ENCODE results near the gene CYP27A1.

The CYP27A1 gene

DNA sequence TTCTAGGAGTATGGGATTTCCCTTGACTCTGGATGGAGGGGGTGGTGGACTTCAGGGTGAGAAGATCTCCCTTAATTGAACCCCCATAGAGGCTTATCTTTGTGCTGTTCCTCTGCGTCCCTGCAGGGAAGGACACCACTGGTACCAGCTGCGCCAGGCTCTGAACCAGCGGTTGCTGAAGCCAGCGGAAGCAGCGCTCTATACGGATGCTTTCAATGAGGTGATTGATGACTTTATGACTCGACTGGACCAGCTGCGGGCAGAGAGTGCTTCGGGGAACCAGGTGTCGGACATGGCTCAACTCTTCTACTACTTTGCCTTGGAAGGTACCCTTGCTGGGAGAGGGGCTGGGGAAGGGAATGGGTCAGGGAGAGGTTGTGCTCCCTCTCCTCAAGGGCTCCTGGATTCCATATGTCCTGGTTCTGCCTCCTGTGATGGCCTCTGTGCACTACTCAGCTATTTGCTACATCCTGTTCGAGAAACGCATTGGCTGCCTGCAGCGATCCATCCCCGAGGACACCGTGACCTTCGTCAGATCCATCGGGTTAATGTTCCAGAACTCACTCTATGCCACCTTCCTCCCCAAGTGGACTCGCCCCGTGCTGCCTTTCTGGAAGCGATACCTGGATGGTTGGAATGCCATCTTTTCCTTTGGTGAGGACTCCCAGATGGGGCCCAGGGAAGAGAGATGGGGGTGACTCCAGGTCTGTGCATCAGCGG lies 30.3 kb downstream of the CYP27A1 start:
- DNase-seq (ENCODE audit: extremely low read depth, insufficient read length) = no peak
- Histone ChIP-seq H3K36me3 (ENCODE audit: control insufficient read depth, insufficient read depth, low read length) (no peaks in the 10 kb centered on the region), H3K4me3 (replicated peaks; ENCODE audit: low read depth, low read length) (no peak overlapping the region), H3K27me3 (replicated peaks; ENCODE audit: control insufficient read depth, insufficient read depth, low read length) (no peaks in the 10 kb centered on the region; the same call in 1 of the 2 replicates)
- TF ChIP-seq, protein P1, sequence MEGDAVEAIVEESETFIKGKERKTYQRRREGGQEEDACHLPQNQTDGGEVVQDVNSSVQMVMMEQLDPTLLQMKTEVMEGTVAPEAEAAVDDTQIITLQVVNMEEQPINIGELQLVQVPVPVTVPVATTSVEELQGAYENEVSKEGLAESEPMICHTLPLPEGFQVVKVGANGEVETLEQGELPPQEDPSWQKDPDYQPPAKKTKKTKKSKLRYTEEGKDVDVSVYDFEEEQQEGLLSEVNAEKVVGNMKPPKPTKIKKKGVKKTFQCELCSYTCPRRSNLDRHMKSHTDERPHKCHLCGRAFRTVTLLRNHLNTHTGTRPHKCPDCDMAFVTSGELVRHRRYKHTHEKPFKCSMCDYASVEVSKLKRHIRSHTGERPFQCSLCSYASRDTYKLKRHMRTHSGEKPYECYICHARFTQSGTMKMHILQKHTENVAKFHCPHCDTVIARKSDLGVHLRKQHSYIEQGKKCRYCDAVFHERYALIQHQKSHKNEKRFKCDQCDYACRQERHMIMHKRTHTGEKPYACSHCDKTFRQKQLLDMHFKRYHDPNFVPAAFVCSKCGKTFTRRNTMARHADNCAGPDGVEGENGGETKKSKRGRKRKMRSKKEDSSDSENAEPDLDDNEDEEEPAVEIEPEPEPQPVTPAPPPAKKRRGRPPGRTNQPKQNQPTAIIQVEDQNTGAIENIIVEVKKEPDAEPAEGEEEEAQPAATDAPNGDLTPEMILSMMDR (IDR thresholded peaks at IDR 0.05; ENCODE audit: insufficient read depth, low read length, poor library complexity, severe bottlenecking) = no peak

DNA sequence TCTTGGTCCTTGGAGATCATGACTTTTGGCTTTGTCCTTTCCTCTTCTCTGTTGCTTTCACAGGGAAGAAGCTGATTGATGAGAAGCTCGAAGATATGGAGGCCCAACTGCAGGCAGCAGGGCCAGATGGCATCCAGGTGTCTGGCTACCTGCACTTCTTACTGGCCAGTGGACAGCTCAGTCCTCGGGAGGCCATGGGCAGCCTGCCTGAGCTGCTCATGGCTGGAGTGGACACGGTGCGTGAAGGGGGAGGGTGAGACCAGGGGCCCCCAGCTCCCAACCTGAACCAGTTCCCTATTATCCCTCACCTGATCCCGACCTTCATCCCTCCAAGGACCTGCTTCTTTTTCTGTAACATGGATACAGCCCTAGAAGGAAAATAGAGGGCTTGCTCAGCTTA lies 30.9 kb downstream of the CYP27A1 start:
- Histone ChIP-seq H3K36me3 (ENCODE audit: control insufficient read depth, insufficient read depth, low read length) (no peaks in the 10 kb centered on the region), H3K4me3 (replicated peaks; ENCODE audit: low read depth, low read length) (no peak overlapping the region), H3K27me3 (replicated peaks; ENCODE audit: control insufficient read depth, insufficient read depth, low read length) (no peaks in the 10 kb centered on the region; the same call in 1 of the 2 replicates)
- TF ChIP-seq, protein P1 (IDR thresholded peaks at IDR 0.05; ENCODE audit: insufficient read depth, low read length, poor library complexity, severe bottlenecking) = no peak
- DNase-seq (ENCODE audit: extremely low read depth, insufficient read length) = no peak

DNA sequence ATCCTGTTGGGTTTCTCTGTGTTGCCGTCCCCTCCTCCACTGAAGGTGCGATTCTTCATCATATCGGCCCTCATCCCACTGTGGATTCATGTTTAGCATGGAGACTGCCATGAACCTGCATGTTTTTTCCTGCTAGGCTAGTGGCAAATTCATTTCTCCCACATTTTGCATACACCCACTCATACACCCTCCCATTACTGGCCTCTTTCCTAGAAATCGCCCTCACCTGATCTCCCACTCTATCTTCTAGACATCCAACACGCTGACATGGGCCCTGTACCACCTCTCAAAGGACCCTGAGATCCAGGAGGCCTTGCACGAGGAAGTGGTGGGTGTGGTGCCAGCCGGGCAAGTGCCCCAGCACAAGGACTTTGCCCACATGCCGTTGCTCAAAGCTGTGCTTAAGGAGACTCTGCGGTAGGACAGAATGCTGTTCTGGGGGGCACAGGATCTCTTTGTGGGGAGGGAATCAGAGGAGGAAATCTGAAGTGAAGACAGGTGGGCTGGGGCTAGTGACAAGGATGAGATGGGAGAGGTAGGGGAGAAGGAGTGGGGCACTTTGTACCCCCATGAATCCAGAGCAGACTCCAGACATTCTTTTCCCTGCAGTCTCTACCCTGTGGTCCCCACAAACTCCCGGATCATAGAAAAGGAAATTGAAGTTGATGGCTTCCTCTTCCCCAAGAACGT lies 32.0 kb downstream of the CYP27A1 start:
- DNase-seq (ENCODE audit: extremely low read depth, insufficient read length) = no peak
- Histone ChIP-seq H3K36me3 (ENCODE audit: control insufficient read depth, insufficient read depth, low read length) (no peaks in the 10 kb centered on the region), H3K27me3 (replicated peaks; ENCODE audit: control insufficient read depth, insufficient read depth, low read length) (no peaks in the 10 kb centered on the region; the same call in 1 of the 2 replicates), H3K4me3 (replicated peaks; ENCODE audit: low read depth, low read length) (no peak overlapping the region)
- TF ChIP-seq, protein P1 (IDR thresholded peaks at IDR 0.05; ENCODE audit: insufficient read depth, low read length, poor library complexity, severe bottlenecking) = no peak

DNA sequence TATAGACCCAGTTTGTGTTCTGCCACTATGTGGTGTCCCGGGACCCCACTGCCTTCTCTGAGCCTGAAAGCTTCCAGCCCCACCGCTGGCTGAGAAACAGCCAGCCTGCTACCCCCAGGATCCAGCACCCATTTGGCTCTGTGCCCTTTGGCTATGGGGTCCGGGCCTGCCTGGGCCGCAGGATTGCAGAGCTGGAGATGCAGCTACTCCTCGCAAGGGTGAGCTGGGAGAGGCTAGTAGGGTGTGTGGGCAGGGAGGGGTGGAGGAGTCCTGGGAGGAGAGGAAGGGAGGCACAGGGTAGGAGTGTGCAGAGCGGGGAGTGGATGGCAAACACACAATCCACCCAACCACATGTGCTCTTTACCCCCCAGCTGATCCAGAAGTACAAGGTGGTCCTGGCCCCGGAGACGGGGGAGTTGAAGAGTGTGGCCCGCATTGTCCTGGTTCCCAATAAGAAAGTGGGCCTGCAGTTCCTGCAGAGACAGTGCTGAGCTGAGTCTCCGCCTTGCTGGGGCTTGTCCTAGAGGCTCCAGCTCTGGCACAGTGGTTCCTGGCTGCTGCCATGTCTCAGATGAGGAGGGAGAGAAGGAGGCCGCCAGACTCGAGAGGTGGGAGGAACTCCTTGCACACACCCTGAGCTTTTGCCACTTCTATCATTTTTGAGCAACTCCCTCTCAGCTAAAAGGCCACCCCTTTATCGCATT lies 32.7 kb downstream of the CYP27A1 start:
- Histone ChIP-seq H3K36me3 (ENCODE audit: control insufficient read depth, insufficient read depth, low read length) (no peaks in the 10 kb centered on the region), H3K27me3 (replicated peaks; ENCODE audit: control insufficient read depth, insufficient read depth, low read length) (no peaks in the 10 kb centered on the region; the same call in 1 of the 2 replicates), H3K4me3 (replicated peaks; ENCODE audit: low read depth, low read length) (no peak overlapping the region)
- no peak for DNase-seq (ENCODE audit: extremely low read depth, insufficient read length)
- TF ChIP-seq, protein P1 (IDR thresholded peaks at IDR 0.05; ENCODE audit: insufficient read depth, low read length, poor library complexity, severe bottlenecking) = no peak

DNA sequence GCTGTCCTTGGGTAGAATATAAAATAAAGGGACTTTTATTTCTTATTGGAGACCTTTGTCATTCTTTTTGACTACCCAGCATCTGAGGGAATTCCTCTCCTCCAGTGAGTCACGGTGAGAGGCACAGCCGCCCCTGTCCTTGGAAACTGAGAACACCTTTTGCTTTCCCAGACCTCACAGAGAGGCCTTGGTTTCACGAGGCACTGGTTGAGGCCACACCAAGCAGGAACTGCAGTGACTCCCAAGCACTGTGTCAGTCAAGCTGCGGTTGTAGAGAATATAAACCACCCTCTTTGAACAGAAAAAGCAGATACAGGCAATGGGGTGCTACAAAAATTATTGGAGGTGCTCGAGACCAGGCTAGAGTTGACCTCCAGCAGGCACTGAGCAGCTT lies 33.3 kb downstream of the CYP27A1 start:
- Histone ChIP-seq H3K36me3 (ENCODE audit: control insufficient read depth, insufficient read depth, low read length) (no peaks in the 10 kb centered on the region), H3K27me3 (replicated peaks; ENCODE audit: control insufficient read depth, insufficient read depth, low read length) (no peaks in the 10 kb centered on the region; the same call in 1 of the 2 replicates), H3K4me3 (replicated peaks; ENCODE audit: low read depth, low read length) (no peak overlapping the region)
- no peak for DNase-seq (ENCODE audit: extremely low read depth, insufficient read length)
- TF ChIP-seq, protein P1 (IDR thresholded peaks at IDR 0.05; ENCODE audit: insufficient read depth, low read length, poor library complexity, severe bottlenecking) = no peak
